ENCODE results near the gene POC1A.
"Not testable (repeated sequence)": the region's sequence is repeated elsewhere in the genome, so short reads cannot be mapped to it uniquely, and the experiment has no call there.

The POC1A gene

GRCh38 chr3:52061121-52061910 is 92.9 kb downstream of the POC1A start:
- DNase-seq = no peak

DNA sequence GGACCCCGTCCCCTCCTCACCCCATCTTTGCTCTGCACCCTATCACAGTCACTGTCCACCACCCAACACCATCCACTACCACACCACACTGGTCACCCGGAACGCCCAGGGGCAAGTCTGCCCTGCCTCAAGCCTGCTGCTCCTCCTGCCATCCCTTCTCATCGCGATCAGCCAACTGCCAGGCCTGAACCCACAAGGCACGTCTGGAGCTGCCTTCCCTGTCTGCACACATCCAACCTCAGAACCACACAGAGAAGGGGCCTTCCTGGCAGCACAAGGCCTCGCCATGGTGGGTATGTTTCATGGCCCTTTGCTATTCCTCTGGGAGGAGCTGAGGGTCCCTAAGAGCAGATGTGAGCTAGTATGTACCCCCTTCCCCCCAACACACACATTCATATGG is 94.4 kb downstream of the POC1A start:
- DNase-seq = no peak

DNA sequence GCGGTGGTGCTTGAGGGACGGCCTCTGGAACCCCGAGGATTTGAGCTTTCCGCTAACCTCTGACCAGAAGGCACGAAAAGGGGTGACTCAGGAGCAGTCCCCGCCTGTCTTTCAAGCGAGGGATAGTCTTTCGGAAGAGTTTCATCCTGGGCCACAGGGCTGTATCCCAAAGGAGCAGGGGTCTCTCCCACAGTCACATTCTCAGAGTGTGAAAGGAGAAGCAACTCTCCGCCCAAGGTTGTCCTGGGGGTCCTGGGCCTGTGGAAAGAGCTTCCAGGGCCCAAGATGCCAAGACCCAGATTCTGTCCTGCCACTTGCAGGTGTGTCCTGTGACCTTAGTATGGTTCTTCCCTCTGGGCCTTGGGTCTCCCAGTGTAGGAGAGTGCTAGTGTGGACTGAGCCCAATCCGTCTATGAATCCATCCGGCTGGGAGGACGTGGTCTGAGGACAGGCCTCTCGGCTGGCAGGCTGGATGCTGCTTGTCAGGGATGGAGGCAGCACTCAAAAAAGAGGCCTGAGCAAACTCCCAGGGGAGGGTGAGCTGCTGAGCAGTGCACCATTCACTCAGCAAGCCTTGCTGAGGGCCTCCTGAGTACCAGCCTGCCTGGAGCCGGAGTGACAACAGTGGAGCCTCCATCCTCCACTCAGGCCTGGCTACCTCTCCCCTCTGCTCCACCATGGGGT is 96.3 kb downstream of the POC1A start:
- DNase-seq = no peak

DNA sequence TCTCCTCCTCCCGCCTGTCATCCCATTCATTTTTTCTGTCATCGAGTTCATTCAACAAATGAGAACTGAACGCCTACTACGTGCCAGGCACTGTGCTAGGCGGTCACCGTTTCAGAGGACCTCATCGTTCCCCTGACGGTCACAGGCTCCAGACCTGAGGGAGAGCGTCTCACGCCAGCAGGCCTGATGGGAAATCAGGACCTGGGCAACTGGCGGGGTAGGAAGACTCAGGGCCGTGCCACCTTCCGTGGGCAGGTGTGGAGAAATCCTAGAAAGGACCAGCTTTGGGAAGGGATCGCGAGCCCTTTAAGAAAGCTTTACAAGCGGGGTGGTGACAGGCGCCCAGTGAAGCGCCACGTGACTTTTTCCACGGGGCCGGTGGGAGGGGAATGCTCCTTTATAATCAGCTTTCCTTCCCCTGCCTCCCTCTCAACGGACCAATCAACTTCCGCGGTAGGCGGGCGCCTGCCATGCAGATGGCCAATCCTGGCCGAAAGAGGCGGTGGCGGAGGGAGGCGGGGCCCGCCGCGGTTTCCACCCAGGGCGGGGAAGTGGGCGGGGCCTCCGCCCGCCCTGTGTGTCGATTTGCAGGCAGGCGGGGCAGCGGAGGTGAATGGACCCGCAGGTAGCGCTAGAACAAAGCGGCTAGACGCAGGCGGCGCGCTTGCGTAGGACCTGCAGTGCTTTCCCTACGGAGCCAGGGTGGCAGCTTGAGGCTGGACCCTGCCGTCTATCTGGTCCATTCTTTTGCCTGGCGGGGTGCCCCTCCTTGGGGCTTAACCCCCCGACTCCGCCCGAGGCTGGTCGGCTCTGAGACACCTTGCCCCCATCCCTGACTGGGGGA is 97.0 kb downstream of the POC1A start:
- peak; percentile 93 for DNase-seq

DNA sequence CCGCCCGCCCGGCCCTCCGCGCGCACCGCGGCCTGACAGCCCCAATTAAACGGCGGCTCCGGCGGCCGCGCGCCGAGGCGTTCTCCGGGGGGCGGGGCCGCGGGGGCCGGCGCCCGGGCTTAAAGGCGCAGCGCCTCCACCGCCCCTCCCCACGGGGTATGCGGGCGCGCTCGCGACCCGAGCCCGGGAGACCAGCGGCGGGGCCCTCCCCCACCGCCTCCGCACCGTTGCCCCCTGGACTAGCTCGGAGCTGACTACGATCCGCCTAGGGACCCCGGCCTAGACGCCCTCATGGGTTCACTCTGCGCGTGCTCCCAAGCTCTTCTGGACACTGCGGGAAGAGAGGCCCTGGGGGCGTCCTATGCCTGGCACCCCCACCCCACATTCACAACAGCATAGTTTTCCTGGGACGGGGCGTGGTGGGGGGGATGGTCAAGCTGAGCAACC is 97.7 kb downstream of the POC1A start, which contains the start of gene DUSP7:
Gene DUSP7 (minus strand): TSS at position 51 of the 447 bp plus-strand sequence. CDS start 205 bp downstream, outside the sequence.
- DNase-seq = no peak

DNA sequence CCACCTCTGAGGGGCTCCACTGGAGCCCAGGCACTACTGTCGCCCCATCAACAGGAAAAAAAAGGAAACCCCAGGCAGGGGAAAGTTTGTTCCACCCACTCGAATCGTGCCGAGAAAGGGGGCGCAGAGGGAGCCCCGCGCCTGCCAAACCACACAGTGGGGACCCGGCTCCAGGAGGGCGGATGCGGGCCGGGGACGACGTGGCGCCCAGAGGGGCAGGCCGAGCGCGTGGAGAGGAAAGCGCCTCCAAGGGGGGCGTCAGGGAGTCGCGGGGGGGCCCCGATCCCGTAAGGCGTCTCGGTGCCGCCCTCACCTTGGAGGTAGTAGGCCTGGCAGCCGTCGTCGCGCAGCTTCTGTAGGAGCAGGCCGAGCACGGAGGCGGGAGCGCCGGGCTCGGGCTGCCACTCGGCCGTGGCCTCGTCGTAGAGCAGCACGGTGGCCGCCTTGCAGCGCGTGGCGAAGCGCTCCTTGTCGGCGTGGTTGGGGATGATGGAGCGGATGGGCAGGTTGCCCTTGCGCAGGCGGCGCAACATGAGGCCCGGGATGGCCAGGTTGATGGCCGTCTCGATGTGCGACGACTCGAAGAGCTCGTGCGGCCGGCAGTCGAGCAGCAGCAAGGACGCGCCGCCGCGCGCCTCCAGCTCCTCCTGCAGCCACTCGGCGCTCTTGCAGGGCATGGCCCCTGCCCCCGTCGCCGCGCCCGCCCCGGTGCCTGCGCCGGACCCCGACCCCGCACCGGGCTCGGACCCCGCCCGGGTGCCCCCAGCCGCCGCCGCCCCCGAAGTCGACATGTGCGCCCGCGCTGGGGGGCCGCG is 98.5 kb downstream of the POC1A start:
- DNase-seq = no peak

GRCh38 chr3:52054661-52055511 is 99.3 kb downstream of the POC1A start:
- no peak for DNase-seq

DNA sequence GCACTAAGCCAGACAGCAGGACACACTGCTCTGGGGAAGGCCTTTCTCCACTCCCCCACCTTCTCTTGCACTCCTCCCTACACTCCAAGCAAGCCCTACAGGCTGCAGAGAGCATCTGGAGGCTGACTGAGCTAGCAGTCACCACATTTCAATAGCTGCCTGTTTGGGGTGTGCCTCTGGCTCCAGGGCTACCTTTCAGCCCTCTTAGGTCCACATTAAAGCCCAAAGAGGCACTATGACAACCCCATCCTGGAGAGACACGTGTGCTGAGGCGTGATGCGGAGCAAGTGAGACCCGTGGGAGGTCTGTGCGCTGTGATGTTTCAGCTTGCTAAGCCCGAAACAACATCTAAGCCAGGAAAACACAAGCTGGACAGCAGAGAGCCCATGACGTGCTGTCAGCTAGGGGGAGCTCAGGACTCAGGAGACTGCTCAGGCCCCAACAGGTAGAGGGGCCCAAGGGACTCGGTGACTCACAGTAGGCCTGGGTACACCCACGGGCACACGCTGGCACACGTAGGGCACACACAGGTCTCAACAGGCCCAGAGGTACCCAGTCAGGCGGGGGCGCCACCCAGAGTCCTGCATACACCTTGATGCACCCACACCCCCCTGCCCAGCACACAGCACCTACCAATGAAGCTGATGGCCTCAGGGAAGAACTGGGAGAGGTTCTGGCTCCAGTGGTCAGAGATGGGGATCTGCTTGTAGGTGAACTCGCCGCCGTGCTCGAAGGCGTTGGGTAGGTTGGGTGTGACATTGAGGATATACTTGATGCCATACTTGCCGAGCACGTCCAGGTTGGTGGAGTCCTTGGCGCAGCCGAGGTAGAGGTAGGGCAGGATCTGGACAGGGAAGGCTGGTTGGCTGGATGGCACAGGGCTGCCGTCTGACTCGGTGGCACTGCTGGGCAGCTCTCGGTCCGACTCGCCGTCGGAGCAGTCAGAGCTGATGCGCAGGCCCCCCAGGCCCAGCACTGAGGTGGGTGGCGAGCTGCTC is 100.6 kb downstream of the POC1A start:
- DNase-seq = no peak

GRCh38 chr3:52052831-52053306 is 101.4 kb downstream of the POC1A start:
- no peak for DNase-seq

GRCh38 chr3:52051444-52051843 is 102.8 kb downstream of the POC1A start:
- no peak for DNase-seq

DNA sequence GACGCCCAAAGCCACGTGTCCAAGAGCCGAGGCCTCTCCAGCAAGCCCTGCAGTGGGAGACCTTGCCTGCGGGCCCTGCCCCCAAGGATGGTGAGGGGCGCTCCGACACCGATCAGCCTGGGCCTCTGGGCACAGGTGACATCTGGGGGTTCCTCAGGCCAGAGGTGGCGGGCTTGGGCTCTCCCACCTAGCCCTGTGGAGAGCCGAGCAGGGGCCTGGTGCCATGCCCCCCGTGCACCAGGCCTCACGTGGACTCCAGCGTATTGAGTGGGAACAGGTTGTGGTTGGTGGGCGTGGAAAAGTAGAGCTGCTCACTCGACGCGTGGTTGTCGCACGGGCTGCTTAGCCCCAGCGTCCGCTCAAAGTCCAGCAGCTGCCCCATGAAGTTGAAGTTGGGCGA is 103.7 kb downstream of the POC1A start:
- no peak for DNase-seq

DNA sequence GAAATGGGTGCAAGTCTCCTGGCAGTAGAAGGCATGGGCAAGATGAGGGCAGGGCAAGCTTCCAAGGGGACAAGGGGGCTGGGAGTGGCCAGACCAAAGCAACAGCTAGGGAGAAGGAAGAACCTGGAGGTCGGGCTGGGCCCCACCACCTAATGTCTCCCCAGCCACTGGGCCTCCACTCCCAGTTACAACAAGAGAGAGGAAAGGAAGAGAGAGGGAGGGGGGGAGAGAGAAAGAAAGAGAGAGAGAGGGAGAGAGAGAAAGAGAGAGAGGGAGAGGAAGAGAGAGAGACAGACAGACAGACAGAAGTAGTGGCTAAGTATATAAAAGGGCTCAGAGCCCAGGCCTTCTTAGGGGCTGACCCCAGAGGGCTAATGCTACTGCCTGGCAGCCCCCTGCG is 104.7 kb downstream of the POC1A start:
- DNase-seq = no peak

- DNase-seq = no peak
Observed at GRCh38 chr3:52047295-52047960, 106.8 kb downstream of the POC1A start.

- DNase-seq = no peak
Observed at GRCh38 chr3:52046902-52047239, 107.4 kb downstream of the POC1A start.

GRCh38 chr3:52046186-52046901 is 107.9 kb downstream of the POC1A start:
- DNase-seq = no peak

DNA sequence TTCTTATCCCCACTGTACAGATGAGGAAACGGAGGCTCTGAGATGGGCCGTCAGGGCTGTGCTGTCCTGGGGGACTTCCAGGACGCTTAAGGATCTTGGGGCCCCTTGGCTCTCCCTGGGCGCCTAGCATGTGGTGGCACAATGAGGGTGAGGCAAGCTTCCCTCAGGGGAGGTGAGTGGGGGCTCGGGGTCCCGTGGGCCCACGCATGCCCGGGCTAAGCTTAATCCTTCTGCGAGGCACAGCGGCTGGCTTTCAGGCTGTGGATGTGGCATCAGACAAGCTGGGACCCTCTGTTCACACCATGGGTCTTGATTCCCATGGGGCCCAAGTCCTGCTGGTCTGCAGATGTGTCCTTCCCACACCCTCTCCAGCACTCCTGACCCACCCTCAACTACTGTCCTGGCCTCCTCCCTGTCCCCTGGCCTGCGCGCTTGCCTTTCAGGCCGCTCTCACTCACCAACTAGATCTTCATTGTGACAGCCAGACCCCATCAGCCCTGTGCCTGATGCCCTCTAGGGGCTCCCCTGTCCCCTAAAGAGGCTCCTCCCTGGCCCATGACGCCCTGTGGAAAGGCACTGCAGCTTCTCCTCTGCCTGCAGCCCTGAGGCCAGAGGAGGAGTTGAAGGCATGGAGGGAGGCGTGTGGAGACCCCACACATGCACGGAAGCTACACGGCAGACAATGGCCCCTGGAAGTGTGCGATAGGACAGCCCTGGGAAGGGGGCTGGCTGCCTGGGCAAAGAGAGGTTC is 109.2 kb downstream of the POC1A start:
- no peak for DNase-seq

DNA sequence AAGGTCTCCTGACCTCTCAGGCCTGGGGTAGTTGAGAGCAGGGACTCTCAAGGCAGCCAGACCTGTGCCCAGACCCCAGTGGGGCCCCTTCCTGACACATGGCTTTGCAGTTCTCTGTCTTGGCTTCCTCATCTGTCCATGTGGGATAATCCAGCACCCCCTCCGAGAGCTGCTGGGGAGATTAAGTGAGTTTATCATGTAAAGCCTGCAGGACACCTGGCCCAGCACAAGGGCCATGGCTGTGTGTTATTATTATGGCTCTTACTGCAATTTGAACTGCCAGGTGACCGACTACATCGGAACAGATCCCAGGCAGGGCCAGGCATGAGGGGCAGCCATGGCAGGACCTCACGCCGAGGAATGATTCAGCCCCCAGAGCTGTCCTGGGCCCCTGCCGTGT is 110.5 kb downstream of the POC1A start:
- peak; percentile 68 for DNase-seq

DNA sequence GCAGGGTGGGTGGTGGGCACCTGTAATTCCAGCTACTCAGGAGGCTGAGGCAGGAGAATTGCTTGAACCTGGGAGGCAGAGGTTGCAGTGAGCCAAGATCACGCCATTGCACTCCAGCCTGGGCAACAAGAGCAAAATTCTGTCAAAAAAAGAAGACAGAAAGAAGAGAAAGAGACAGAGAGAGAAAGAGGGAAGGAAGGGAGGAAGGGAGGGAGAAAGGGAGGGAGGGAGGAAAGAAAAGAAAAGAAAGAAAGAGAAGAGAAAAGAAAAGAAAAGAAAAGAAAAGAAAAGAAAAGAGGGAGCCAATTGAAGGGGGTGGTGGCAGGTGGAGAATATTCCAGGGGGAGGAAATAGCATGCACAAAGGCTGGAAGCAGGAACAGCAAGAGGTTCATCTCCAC is 111.2 kb downstream of the POC1A start:
- not testable (repeated sequence) for DNase-seq
